CD14-positive monocyte (primary cell): ENCODE measurements around the gene ASF1B. TPM values are rescaled to one million over a fixed set of nuclear protein-coding genes. Genes with fewer than 3 reads are reported as not detected.

ENCODE experiments used
- DNase-seq, 3 donors: peaks; one replicate each; pipeline ENCODE4 v3.0.0-alpha.2; 2011 to 2022
- H2AFZ ChIP-seq: 2 replicates; pipeline ENCODE4 v1.6.0; 2012; ENCODE audit warnings: mild to moderate bottlenecking, low read depth, low read length, inconsistent platforms; ENCODE audit not compliant: insufficient read depth, poor library complexity, severe bottlenecking
- H3K27ac ChIP-seq, 2 donors: 1 replicate in 1 of 2; 2 replicates in 1 of 2; pipeline ENCODE4 v1.5.1; 2012 to 2013; ENCODE audit warnings: low read length in 2 of 2, control low read depth in 1 of 2, inconsistent platforms in 1 of 2, low read depth in 1 of 2, mild to moderate bottlenecking in 1 of 2
- H3K27me3 ChIP-seq, 2 donors: one replicate each; pipeline versions ENCODE4 v1.6.0 to v1.6.1; 2011 to 2013; ENCODE audit warnings: low read length in 2 of 2; ENCODE audit not compliant: control insufficient read depth in 2 of 2, insufficient read depth in 2 of 2
- H3K36me3 ChIP-seq, 2 donors: replicated peaks in 1 of 2; 1 replicate in 1 of 2; 2 replicates in 1 of 2; pipeline versions ENCODE4 v1.5.1 to v1.6.1; 2012 to 2013; ENCODE audit warnings: low read length in 2 of 2, control low read depth in 1 of 2, inconsistent platforms in 1 of 2, mild to moderate bottlenecking in 1 of 2; ENCODE audit not compliant: insufficient read depth in 2 of 2, control insufficient read depth in 1 of 2
- H3K4me1 ChIP-seq, 2 donors: 1 replicate in 1 of 2; 2 replicates in 1 of 2; pipeline versions ENCODE4 v1.5.1 to v1.6.1; 2012 to 2013; ENCODE audit warnings: low read length in 2 of 2, control low read depth in 1 of 2, inconsistent platforms in 1 of 2, mild to moderate bottlenecking in 1 of 2, moderate library complexity in 1 of 2; ENCODE audit not compliant: insufficient read depth in 2 of 2, control insufficient read depth in 1 of 2
- H3K4me2 ChIP-seq: replicated peaks from 2 replicates; pipeline ENCODE3; 2012; ENCODE audit warnings: low read length, moderate library complexity, mild to moderate bottlenecking; ENCODE audit not compliant: poor library complexity, severe bottlenecking; ENCODE audit errors: extremely low read depth
- H3K4me3 ChIP-seq, 3 experiments: fragments of 200-600 bp in 1 of 3; sonication (generic) in 1 of 3; replicated peaks in 1 of 3; 1 replicate in 2 of 3; 2 replicates in 1 of 3; pipeline ENCODE4 v1.5.1; 2011 to 2013; ENCODE audit warnings: low read length in 3 of 3, mild to moderate bottlenecking in 3 of 3, control low read depth in 2 of 3, low read depth in 2 of 3, inconsistent platforms in 1 of 3, moderate library complexity in 1 of 3
- H3K79me2 ChIP-seq: 2 replicates; pipeline ENCODE4 v1.6.0; 2012; ENCODE audit warnings: mild to moderate bottlenecking, control low read depth, inconsistent platforms, low read length, moderate library complexity; ENCODE audit not compliant: insufficient read depth
- H3K9ac ChIP-seq: 2 replicates; pipeline ENCODE4 v1.6.0; 2017; ENCODE audit warnings: low read length, mild to moderate bottlenecking; ENCODE audit not compliant: insufficient read depth, poor library complexity, severe bottlenecking
- H3K9me3 ChIP-seq, 2 donors: replicated peaks in 1 of 2; 1 replicate in 1 of 2; 2 replicates in 1 of 2; pipeline versions ENCODE4 v1.5.1 to v1.6.1; 2012 to 2013; ENCODE audit warnings: low read length in 2 of 2, control low read depth in 1 of 2; ENCODE audit not compliant: control insufficient read depth in 1 of 2, insufficient read depth in 1 of 2
- H4K20me1 ChIP-seq: 2 replicates; pipeline ENCODE4 v1.6.0; 2012; ENCODE audit warnings: mild to moderate bottlenecking, low read length, control low read depth, moderate library complexity; ENCODE audit not compliant: insufficient read depth
- H3K27ac Mint-ChIP-seq, 7 donors: one replicate each; pipeline ENCODE4 v1.8.0; 2020; ENCODE audit warnings: mild to moderate bottlenecking in 7 of 7, mixed read lengths in 7 of 7, moderate library complexity in 6 of 7, inconsistent platforms in 2 of 7
- H3K27me3 Mint-ChIP-seq, 3 donors: one replicate each; pipeline ENCODE4 v1.8.0; 2021 to 2022; ENCODE audit warnings: low read depth in 3 of 3, mild to moderate bottlenecking in 3 of 3, mixed read lengths in 3 of 3, moderate library complexity in 3 of 3, inconsistent platforms in 1 of 3
- H3K36me3 Mint-ChIP-seq, 2 donors: one replicate each; pipeline ENCODE4 v1.8.0; 2020; ENCODE audit warnings: mixed read lengths in 2 of 2, inconsistent platforms in 1 of 2, mild to moderate bottlenecking in 1 of 2
- H3K4me1 Mint-ChIP-seq: one replicate; pipeline ENCODE4 v1.8.0; 2020; ENCODE audit warnings: mild to moderate bottlenecking, mixed read lengths
- H3K4me3 Mint-ChIP-seq, 2 donors: one replicate each; pipeline ENCODE4 v1.8.0; 2020; ENCODE audit warnings: mild to moderate bottlenecking in 2 of 2, mixed read lengths in 2 of 2, moderate library complexity in 1 of 2
- H3K9me3 Mint-ChIP-seq, 7 donors: one replicate each; pipeline ENCODE4 v1.8.0; 2020 to 2022; ENCODE audit warnings: mixed read lengths in 7 of 7, mild to moderate bottlenecking in 6 of 7, moderate library complexity in 6 of 7, inconsistent platforms in 2 of 7
- CTCF ChIP-seq: fragments of 200-600 bp; IDR thresholded peaks from one replicate; pipeline ENCODE4 v1.8.0; 2022; ENCODE audit warnings: antibody characterized with exemption, mild to moderate bottlenecking
- WGBS: methylation state at CpG from one replicate; pipeline ENCODE4 v1.1.5; 2013; ENCODE audit warnings: missing lambda C conversion rate; ENCODE audit not compliant: insufficient coverage; 5-methylcytosine and 5-hydroxymethylcytosine counted together
- intact Hi-C, 2 donors: fragments of 100-400 bp; cut with micrococcal nuclease; formaldehyde crosslinking; loops; one replicate each; pipeline versions ENCODE4 v1.15.0 to v1.15.1; 2023
- polyA plus RNA-seq, 3 donors: library from polyadenylated mRNA; depleted of rRNA in 1 of 3; unstranded in 2 of 3; stranded (reverse) in 1 of 3; fragments of 300-500 nt in 2 of 3; fragments of >200 nt in 1 of 3; fragmentation: Illumina TruSeq in 2 of 3; gene quantifications; 1 replicate in 2 of 3; 2 replicates in 1 of 3; pipeline ENCODE4 v1.2.3, GENCODE V29; 2012 to 2021

Gene ASF1B
- polyA plus RNA-seq, 3 donors = 6.3 to 13.4 (median 9.2) TPM

- Histone ChIP-seq H3K4me2 (no peak overlapping the region), H3K27me3 (peaks cover 0 to 2% of the 10 kb centered on the region in 2 donors), H3K4me1 (peaks cover 28 to 31% of the 10 kb centered on the region in 2 donors), H2AFZ (no peak overlapping the region), H3K4me3 (no peak overlapping the region), H3K9ac (no peak overlapping the region), H3K79me2 (no peaks in the 10 kb centered on the region), H4K20me1 (peaks cover 18% of the 10 kb centered on the region), H3K36me3 (no peaks in the 10 kb centered on the region), H3K27ac (no peak overlapping the region), H3K9me3 (no peaks in the 10 kb centered on the region)
- Mint-ChIP-seq H3K4me1 (peaks cover 31% of the 10 kb centered on the region), H3K27me3 (peaks cover 9 to 20% (median 10%) of the 10 kb centered on the region in 3 donors), H3K4me3 (no peak overlapping the region), H3K9me3 (peaks cover 0 to 4% (median 0%) of the 10 kb centered on the region in 7 donors), H3K27ac (no peak overlapping the region), H3K36me3 (peaks cover 0 to 7% of the 10 kb centered on the region in 2 donors)
- TF ChIP-seq CTCF = no peak
- intact Hi-C loops = no loop called here
- DNase-seq = no peak
- 100% methylated on average over 1 of the region's 16 CpGs for WGBS
These were observed 28.5 kb upstream of the ASF1B start for GRCh38 chr19:14164724-14165493.

GRCh38 chr19:14164082-14164481, 27.7 kb upstream of the ASF1B start:
- Histone ChIP-seq H3K27ac (no peak overlapping the region), H3K79me2 (no peaks in the 10 kb centered on the region), H4K20me1 (peaks cover 18% of the 10 kb centered on the region), H3K9ac (no peak overlapping the region), H3K27me3 (peaks cover 0 to 2% of the 10 kb centered on the region in 2 donors), H3K4me2 (no peak overlapping the region), H3K36me3 (no peaks in the 10 kb centered on the region), H3K4me1 (peaks cover 28 to 31% of the 10 kb centered on the region in 2 donors), H3K4me3 (no peak overlapping the region), H2AFZ (no peak overlapping the region), H3K9me3 (no peaks in the 10 kb centered on the region)
- no peak for TF ChIP-seq CTCF
- Mint-ChIP-seq H3K27me3 (peaks cover 9 to 18% (median 10%) of the 10 kb centered on the region in 3 donors), H3K4me3 (no peak overlapping the region), H3K4me1 (peaks cover 31% of the 10 kb centered on the region), H3K36me3 (peaks cover 0 to 4% of the 10 kb centered on the region in 2 donors), H3K27ac (no peak overlapping the region), H3K9me3 (peaks cover 0 to 2% (median 0%) of the 10 kb centered on the region in 7 donors)
- 93% methylated on average over 8 of the region's 11 CpGs for whole genome bisulfite sequencing
- DNase-seq = no peak
- intact Hi-C loops = no loop called here
